Natural killer cell (primary cell): ENCODE data around the gene GPR61. TPM values are rescaled to one million over a fixed set of nuclear protein-coding genes. Genes with fewer than 3 reads are reported as not detected.

ENCODE experiments used
- ATAC-seq, 3 donors: fragments of 150-1000 bp in 2 of 3; fragments of 200-7000 bp in 1 of 3; cut with Tn5 transposase; 1 replicate in 1 of 3; 2 replicates in 2 of 3; pipeline ENCODE4 v1.10.0; 2021; ENCODE audit warnings: mild to moderate bottlenecking in 2 of 3, moderate library complexity in 2 of 3
- DNase-seq, 2 donors: peaks; one replicate each; pipeline versions ENCODE4 v3.0.0 to v3.0.0-alpha.2; 2013 to 2021; ENCODE audit warnings: mixed read lengths in 1 of 2
- H3K27ac ChIP-seq: one replicate; pipeline ENCODE4 v1.5.1; 2013; ENCODE audit warnings: mild to moderate bottlenecking, low read length
- H3K27me3 ChIP-seq: one replicate; pipeline ENCODE4 v1.6.1; 2013; ENCODE audit warnings: low read length; ENCODE audit not compliant: control insufficient read depth, insufficient read depth
- H3K36me3 ChIP-seq: one replicate; pipeline ENCODE4 v1.6.1; 2013; ENCODE audit warnings: low read length; ENCODE audit not compliant: control insufficient read depth, insufficient read depth
- H3K4me1 ChIP-seq: one replicate; pipeline ENCODE4 v1.6.1; 2013; ENCODE audit warnings: low read length; ENCODE audit not compliant: control insufficient read depth, insufficient read depth
- H3K4me3 ChIP-seq: one replicate; pipeline ENCODE4 v1.5.1; 2013; ENCODE audit warnings: low read length
- H3K9me3 ChIP-seq: one replicate; pipeline ENCODE4 v1.6.1; 2013; ENCODE audit warnings: low read length; ENCODE audit not compliant: control insufficient read depth, insufficient read depth
- H3K27ac Mint-ChIP-seq, 2 donors: one replicate each; pipeline ENCODE4 v1.8.0; 2022; ENCODE audit warnings: mild to moderate bottlenecking in 2 of 2, mixed read lengths in 2 of 2, moderate library complexity in 1 of 2
- H3K27me3 Mint-ChIP-seq, 2 donors: one replicate each; pipeline ENCODE4 v1.8.0; 2022; ENCODE audit warnings: low read depth in 2 of 2, mixed read lengths in 2 of 2
- H3K36me3 Mint-ChIP-seq: one replicate; pipeline ENCODE4 v1.8.0; 2022; ENCODE audit warnings: mixed read lengths
- H3K4me1 Mint-ChIP-seq, 2 donors: one replicate each; pipeline ENCODE4 v1.8.0; 2022; ENCODE audit warnings: mixed read lengths in 2 of 2
- H3K4me3 Mint-ChIP-seq: one replicate; pipeline ENCODE4 v1.8.0; 2022; ENCODE audit warnings: mild to moderate bottlenecking, moderate library complexity, mixed read lengths
- H3K9me3 Mint-ChIP-seq, 2 donors: one replicate each; pipeline ENCODE4 v1.8.0; 2022; ENCODE audit warnings: mixed read lengths in 2 of 2
- WGBS: methylation state at CpG from one replicate; pipeline ENCODE4 v1.1.7; 2013; ENCODE audit warnings: missing lambda C conversion rate; ENCODE audit not compliant: insufficient coverage; 5-methylcytosine and 5-hydroxymethylcytosine counted together
- intact Hi-C: fragments of 100-400 bp; cut with micrococcal nuclease; formaldehyde crosslinking; loops from one replicate; pipeline ENCODE4 v1.14.2; 2022
- total RNA-seq, 4 donors: library from RNA; stranded (reverse); fragments of 120-200 nt in 1 of 4; gene quantifications; one replicate each; pipeline versions ENCODE4 v1.2.3 to v1.2.4, GENCODE V29; 2013 to 2022
- TF ChIP-seq, protein P1 (sequence below): fragments of 200-600 bp; IDR thresholded peaks from one replicate; pipeline ENCODE4 v1.8.0; 2022; ENCODE audit warnings: antibody characterized with exemption

GPR61 gene
- total RNA-seq, 3 donors from 2014 or later (not counting 1 experiment from before 2014, with no cell fraction given): 0.75 to 0.91 TPM; not detected in 1

DNA sequence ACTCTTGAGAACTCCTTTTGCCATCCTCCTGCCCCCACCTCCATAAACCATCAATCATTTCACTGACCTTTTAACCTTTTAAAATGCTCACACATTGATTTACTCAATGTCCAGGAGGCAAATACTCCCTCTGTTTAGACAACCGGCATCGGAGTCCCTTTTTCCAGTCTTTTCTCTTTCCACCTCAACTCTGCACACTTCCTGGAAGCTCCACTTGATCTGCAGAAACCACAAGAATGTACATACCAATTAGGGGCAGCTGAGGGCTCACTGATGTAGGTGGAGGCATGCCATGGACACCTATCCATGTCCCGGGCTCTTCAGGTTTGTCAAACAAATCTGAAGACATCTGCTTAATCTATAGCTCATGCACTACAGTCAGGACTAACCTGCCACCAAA, 24.8 kb upstream of the GPR61 start:
- peaks cover 6% of the 10 kb centered on the region for H3K4me1 ChIP-seq
- no peaks in the 10 kb centered on the region for H3K27me3 ChIP-seq
- 86% methylated on average over 3 of the region's 3 CpGs for WGBS
- H3K36me3 ChIP-seq: no peaks in the 10 kb centered on the region
- TF ChIP-seq, protein P1, sequence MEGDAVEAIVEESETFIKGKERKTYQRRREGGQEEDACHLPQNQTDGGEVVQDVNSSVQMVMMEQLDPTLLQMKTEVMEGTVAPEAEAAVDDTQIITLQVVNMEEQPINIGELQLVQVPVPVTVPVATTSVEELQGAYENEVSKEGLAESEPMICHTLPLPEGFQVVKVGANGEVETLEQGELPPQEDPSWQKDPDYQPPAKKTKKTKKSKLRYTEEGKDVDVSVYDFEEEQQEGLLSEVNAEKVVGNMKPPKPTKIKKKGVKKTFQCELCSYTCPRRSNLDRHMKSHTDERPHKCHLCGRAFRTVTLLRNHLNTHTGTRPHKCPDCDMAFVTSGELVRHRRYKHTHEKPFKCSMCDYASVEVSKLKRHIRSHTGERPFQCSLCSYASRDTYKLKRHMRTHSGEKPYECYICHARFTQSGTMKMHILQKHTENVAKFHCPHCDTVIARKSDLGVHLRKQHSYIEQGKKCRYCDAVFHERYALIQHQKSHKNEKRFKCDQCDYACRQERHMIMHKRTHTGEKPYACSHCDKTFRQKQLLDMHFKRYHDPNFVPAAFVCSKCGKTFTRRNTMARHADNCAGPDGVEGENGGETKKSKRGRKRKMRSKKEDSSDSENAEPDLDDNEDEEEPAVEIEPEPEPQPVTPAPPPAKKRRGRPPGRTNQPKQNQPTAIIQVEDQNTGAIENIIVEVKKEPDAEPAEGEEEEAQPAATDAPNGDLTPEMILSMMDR: no peak
- no peaks in the 10 kb centered on the region for H3K9me3 Mint-ChIP-seq
- intact Hi-C loops: no loop called here
- H3K4me1 Mint-ChIP-seq: peaks cover 5 to 7% of the 10 kb centered on the region in 2 donors
- peaks cover 0 to 6% of the 10 kb centered on the region in 2 donors for H3K27me3 Mint-ChIP-seq
- no peaks in the 10 kb centered on the region for H3K9me3 ChIP-seq
- H3K4me3 Mint-ChIP-seq: no peak overlapping the region
- ATAC-seq (no peak), DNase-seq (no peak)
- H3K27ac ChIP-seq: no peak overlapping the region
- H3K36me3 Mint-ChIP-seq: no peaks in the 10 kb centered on the region
- no peak overlapping the region for H3K4me3 ChIP-seq
- no peak overlapping the region for H3K27ac Mint-ChIP-seq

DNA sequence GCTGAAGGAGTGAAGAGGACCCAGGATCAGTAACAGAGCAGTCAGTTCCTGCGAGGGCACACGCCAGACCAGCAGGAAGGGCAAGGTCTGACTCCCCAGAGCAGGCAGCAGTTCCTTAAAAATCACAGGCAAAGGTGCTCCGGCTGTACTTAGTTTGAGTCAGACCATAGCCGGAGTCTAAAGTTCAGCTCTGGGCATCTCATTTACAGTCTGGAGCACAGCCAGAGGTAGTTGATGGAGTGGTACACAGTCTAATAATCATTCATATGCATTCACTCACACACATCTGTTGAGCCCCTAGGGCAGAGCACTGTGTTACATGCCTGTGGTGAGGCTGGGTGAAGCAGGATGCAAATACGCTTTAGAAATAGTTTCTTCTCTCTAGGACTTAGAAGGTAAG, 22.8 kb upstream of the GPR61 start:
- Mint-ChIP-seq H3K9me3 (no peaks in the 10 kb centered on the region), H3K4me1 (no peaks in the 10 kb centered on the region), H3K27me3 (peaks cover 2 to 4% of the 10 kb centered on the region in 2 donors), H3K4me3 (no peak overlapping the region), H3K36me3 (no peaks in the 10 kb centered on the region), H3K27ac (no peak overlapping the region)
- WGBS: 95% methylated on average over 5 of the region's 5 CpGs
- Histone ChIP-seq H3K27me3 (no peaks in the 10 kb centered on the region), H3K4me1 (no peaks in the 10 kb centered on the region), H3K27ac (no peak overlapping the region), H3K9me3 (no peaks in the 10 kb centered on the region), H3K36me3 (no peaks in the 10 kb centered on the region), H3K4me3 (no peak overlapping the region)
- no peak for DNase-seq
- TF ChIP-seq, protein P1: no peak
- no peak for ATAC-seq
- intact Hi-C loops: no loop called here

DNA sequence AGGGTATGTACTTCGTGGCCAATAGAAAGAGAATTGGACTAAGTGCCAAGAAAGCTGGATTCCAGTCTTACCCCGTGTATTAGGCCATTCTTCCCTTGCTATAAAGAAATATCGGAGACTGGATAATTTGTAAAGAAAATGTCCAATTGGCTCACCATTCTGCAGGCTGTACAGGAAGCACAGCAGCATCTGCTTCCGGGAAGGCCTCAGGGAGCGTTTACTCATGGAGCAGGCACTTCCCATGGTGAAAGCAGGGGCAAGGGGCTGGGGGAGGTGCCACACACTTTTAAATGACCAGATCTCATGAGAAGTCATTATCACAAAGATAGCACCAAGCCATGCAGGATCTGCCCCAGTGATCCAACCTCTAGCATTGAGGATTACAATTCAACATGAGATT, 22.3 kb upstream of the GPR61 start:
- H3K4me3 ChIP-seq: no peak overlapping the region
- no peak for ATAC-seq
- H3K9me3 ChIP-seq: no peaks in the 10 kb centered on the region
- H3K27me3 ChIP-seq: no peaks in the 10 kb centered on the region
- Mint-ChIP-seq H3K36me3 (no peaks in the 10 kb centered on the region), H3K27me3 (peaks cover 3 to 8% of the 10 kb centered on the region in 2 donors), H3K27ac (no peak overlapping the region), H3K9me3 (no peaks in the 10 kb centered on the region), H3K4me1 (no peaks in the 10 kb centered on the region), H3K4me3 (no peak overlapping the region)
- H3K4me1 ChIP-seq: no peaks in the 10 kb centered on the region
- H3K36me3 ChIP-seq: no peaks in the 10 kb centered on the region
- no peak for DNase-seq
- TF ChIP-seq, protein P1: no peak
- intact Hi-C loops: no loop called here
- no peak overlapping the region for H3K27ac ChIP-seq
- WGBS: 95% methylated on average over 5 of the region's 5 CpGs
